WTC11 (cell line): ENCODE results near the gene FOXJ2. TPM values are rescaled to one million over a fixed set of nuclear protein-coding genes. Genes with fewer than 3 reads are reported as not detected.

Experiments used
- ATAC-seq: fragments of 200-7000 bp; cut with Tn5 transposase; 2 replicates; pipeline ENCODE4 v1.10.0; 2021; ENCODE audit warnings: mild to moderate bottlenecking, moderate library complexity
- CTCF ChIA-PET: fragments of 300-600 bp; sonication (Branson Sonifier 250); formaldehyde crosslinking; loops from one replicate; lab custom pipeline; 2021; ENCODE audit warnings: antibody characterized with exemption; lab: Charles Lee
- POLR2A ChIA-PET: fragments of 350-600 bp; sonication (Branson Sonifier 250); formaldehyde crosslinking; loops from one replicate; lab custom pipeline; 2021; ENCODE audit warnings: antibody characterized with exemption; lab: Charles Lee
- DNase-seq: peaks from one replicate; pipeline ENCODE4 v3.0.0; 2021; ENCODE audit warnings: low spot score
- H3K27ac Mint-ChIP-seq: 2 replicates; pipeline ENCODE4 v1.8.0; 2021; ENCODE audit warnings: mixed read lengths
- H3K27me3 Mint-ChIP-seq: 2 replicates; pipeline ENCODE4 v1.8.0; 2021; ENCODE audit warnings: low read depth, mild to moderate bottlenecking, moderate library complexity, mixed read lengths
- H3K36me3 Mint-ChIP-seq: 2 replicates; pipeline ENCODE4 v1.8.0; 2021; ENCODE audit warnings: mixed read lengths
- H3K4me1 Mint-ChIP-seq: 2 replicates; pipeline ENCODE4 v1.8.0; 2022; ENCODE audit warnings: mixed read lengths
- H3K4me3 Mint-ChIP-seq: 2 replicates; pipeline ENCODE4 v1.8.0; 2021; ENCODE audit warnings: mild to moderate bottlenecking, moderate library complexity, mixed read lengths
- H3K9me3 Mint-ChIP-seq: 2 replicates; pipeline ENCODE4 v1.8.0; 2021; ENCODE audit warnings: mixed read lengths
- GRHL2 ChIP-seq: fragments of 250-450 bp; sonication (Bioruptor Pico); IDR thresholded peaks from 2 replicates; pipeline ENCODE4 v1.8.0; 2022; ENCODE audit warnings: mild to moderate bottlenecking, moderate library complexity; ENCODE audit not compliant: insufficient replicate concordance, severe bottlenecking
- GTF2I ChIP-seq: fragments of 250-450 bp; sonication (Bioruptor Pico); conservative IDR thresholded peaks from 2 replicates; pipeline ENCODE4 v1.4.0; 2021; ENCODE audit warnings: mild to moderate bottlenecking
- PRRX2 ChIP-seq: fragments of 250-450 bp; sonication (Bioruptor Pico); IDR thresholded peaks from 2 replicates; pipeline ENCODE4 v1.8.0; 2021; ENCODE audit warnings: mild to moderate bottlenecking
- RELA ChIP-seq: sonication (generic); formaldehyde crosslinking; IDR thresholded peaks from 2 replicates; pipeline ENCODE4 v1.8.1; 2022; ENCODE audit warnings: missing genetic modification reagents, mild to moderate bottlenecking, borderline replicate concordance
- ZNF121 ChIP-seq: sonication (generic); formaldehyde crosslinking; IDR thresholded peaks from 2 replicates; pipeline ENCODE4 v1.8.0; 2023; ENCODE audit warnings: missing genetic modification reagents
- ZNF396 ChIP-seq: fragments of 250-450 bp; sonication (Bioruptor Pico); IDR thresholded peaks from 2 replicates; pipeline ENCODE4 v1.8.0; 2021; ENCODE audit warnings: mild to moderate bottlenecking, moderate library complexity, borderline replicate concordance
- ZNF671 ChIP-seq: fragments of 250-450 bp; sonication (Bioruptor Pico); IDR thresholded peaks from 2 replicates; pipeline ENCODE4 v1.8.0; 2021; ENCODE audit warnings: mild to moderate bottlenecking
- total RNA-seq: library from RNA; stranded (reverse); gene quantifications from 3 replicates; pipeline ENCODE4 v1.2.3, GENCODE V29; 2021
- TF ChIP-seq, protein P1 (sequence below): sonication (generic); formaldehyde crosslinking; IDR thresholded peaks from 2 replicates; pipeline ENCODE4 v1.8.0; 2022; ENCODE audit warnings: mild to moderate bottlenecking, missing genetic modification reagents
- TF ChIP-seq, protein P2 (sequence below): sonication (generic); formaldehyde crosslinking; IDR thresholded peaks from 2 replicates; pipeline ENCODE4 v1.8.0; 2022; ENCODE audit warnings: mild to moderate bottlenecking, missing genetic modification reagents
- TF ChIP-seq, protein P3 (sequence below): sonication (generic); formaldehyde crosslinking; IDR thresholded peaks from 2 replicates; pipeline ENCODE4 v1.8.0; 2022; ENCODE audit warnings: mild to moderate bottlenecking, missing genetic modification reagents
- TF ChIP-seq, protein P4 (sequence below): sonication (generic); formaldehyde crosslinking; IDR thresholded peaks from 2 replicates; pipeline ENCODE4 v1.8.0; 2023; ENCODE audit warnings: mild to moderate bottlenecking, missing genetic modification reagents
- TF ChIP-seq, protein P5 (sequence below): sonication (generic); formaldehyde crosslinking; IDR thresholded peaks from 2 replicates; pipeline ENCODE4 v1.8.1; 2022; ENCODE audit warnings: mild to moderate bottlenecking, moderate library complexity, missing genetic modification reagents
- TF ChIP-seq, protein P6 (sequence below): fragments of 250-450 bp; sonication (Bioruptor Pico); conservative IDR thresholded peaks from 2 replicates; pipeline ENCODE4 v1.9.0; 2021; ENCODE audit warnings: mild to moderate bottlenecking
- TF ChIP-seq, protein P7 (sequence below): sonication (generic); formaldehyde crosslinking; IDR thresholded peaks from 2 replicates; pipeline ENCODE4 v1.8.1; 2023; ENCODE audit warnings: mild to moderate bottlenecking, missing genetic modification reagents, moderate library complexity
- TF ChIP-seq, protein P8 (sequence below): sonication (generic); formaldehyde crosslinking; IDR thresholded peaks from 2 replicates; pipeline ENCODE4 v1.8.1; 2022; ENCODE audit warnings: low read depth, mild to moderate bottlenecking, moderate library complexity, missing genetic modification reagents, borderline replicate concordance
- TF ChIP-seq, protein P9 (sequence below): sonication (generic); formaldehyde crosslinking; IDR thresholded peaks from 2 replicates; pipeline ENCODE4 v1.8.1; 2023; ENCODE audit warnings: mild to moderate bottlenecking, missing genetic modification reagents

The FOXJ2 gene
- total RNA-seq, 1 experiment from 2014 or later, result 12.7 TPM

DNA sequence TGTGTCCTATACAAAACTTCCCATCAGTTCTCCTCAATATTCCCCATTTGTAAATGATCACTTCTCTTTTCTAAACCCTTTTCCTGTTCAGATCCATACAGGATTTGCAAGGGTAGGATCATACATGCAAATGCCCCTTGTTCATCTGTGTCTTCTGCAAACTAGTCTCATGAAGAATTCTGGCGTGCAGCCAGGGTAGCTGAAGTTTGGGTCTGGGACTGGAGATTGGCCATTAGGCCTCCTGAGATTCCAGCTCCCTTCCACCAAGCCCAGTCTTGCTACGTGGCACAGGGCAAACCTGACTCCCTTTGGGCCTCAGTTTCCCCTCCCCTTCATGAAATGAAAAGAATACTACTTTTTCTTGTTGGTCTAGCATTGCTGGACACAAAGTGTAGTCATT, 22.3 kb downstream of the FOXJ2 start:
- no peaks in the 10 kb centered on the region for H3K9me3 Mint-ChIP-seq
- TF ChIP-seq PRRX2 (no peak), ZNF396 (CRISPR knock-in tag) (no peak), RELA (CRISPR knock-in tag) (no peak), ZNF121 (CRISPR knock-in tag) (no peak), GRHL2 (CRISPR knock-in tag) (no peak), ZNF671 (CRISPR knock-in tag) (no peak), GTF2I (no peak)
- TF ChIP-seq, protein P1, sequence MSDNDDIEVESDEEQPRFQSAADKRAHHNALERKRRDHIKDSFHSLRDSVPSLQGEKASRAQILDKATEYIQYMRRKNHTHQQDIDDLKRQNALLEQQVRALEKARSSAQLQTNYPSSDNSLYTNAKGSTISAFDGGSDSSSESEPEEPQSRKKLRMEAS (CRISPR knock-in tag), result no peak
- TF ChIP-seq, protein P2, sequence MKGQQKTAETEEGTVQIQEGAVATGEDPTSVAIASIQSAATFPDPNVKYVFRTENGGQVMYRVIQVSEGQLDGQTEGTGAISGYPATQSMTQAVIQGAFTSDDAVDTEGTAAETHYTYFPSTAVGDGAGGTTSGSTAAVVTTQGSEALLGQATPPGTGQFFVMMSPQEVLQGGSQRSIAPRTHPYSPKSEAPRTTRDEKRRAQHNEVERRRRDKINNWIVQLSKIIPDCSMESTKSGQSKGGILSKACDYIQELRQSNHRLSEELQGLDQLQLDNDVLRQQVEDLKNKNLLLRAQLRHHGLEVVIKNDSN (CRISPR knock-in tag), result no peak
- TF ChIP-seq, protein P3, sequence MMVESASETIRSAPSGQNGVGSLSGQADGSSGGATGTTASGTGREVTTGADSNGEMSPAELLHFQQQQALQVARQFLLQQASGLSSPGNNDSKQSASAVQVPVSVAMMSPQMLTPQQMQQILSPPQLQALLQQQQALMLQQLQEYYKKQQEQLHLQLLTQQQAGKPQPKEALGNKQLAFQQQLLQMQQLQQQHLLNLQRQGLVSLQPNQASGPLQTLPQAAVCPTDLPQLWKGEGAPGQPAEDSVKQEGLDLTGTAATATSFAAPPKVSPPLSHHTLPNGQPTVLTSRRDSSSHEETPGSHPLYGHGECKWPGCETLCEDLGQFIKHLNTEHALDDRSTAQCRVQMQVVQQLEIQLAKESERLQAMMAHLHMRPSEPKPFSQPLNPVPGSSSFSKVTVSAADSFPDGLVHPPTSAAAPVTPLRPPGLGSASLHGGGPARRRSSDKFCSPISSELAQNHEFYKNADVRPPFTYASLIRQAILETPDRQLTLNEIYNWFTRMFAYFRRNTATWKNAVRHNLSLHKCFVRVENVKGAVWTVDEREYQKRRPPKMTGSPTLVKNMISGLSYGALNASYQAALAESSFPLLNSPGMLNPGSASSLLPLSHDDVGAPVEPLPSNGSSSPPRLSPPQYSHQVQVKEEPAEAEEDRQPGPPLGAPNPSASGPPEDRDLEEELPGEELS (CRISPR knock-in tag), result no peak
- TF ChIP-seq, protein P4, sequence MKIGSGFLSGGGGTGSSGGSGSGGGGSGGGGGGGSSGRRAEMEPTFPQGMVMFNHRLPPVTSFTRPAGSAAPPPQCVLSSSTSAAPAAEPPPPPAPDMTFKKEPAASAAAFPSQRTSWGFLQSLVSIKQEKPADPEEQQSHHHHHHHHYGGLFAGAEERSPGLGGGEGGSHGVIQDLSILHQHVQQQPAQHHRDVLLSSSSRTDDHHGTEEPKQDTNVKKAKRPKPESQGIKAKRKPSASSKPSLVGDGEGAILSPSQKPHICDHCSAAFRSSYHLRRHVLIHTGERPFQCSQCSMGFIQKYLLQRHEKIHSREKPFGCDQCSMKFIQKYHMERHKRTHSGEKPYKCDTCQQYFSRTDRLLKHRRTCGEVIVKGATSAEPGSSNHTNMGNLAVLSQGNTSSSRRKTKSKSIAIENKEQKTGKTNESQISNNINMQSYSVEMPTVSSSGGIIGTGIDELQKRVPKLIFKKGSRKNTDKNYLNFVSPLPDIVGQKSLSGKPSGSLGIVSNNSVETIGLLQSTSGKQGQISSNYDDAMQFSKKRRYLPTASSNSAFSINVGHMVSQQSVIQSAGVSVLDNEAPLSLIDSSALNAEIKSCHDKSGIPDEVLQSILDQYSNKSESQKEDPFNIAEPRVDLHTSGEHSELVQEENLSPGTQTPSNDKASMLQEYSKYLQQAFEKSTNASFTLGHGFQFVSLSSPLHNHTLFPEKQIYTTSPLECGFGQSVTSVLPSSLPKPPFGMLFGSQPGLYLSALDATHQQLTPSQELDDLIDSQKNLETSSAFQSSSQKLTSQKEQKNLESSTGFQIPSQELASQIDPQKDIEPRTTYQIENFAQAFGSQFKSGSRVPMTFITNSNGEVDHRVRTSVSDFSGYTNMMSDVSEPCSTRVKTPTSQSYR, result no peak
- TF ChIP-seq, protein P5, sequence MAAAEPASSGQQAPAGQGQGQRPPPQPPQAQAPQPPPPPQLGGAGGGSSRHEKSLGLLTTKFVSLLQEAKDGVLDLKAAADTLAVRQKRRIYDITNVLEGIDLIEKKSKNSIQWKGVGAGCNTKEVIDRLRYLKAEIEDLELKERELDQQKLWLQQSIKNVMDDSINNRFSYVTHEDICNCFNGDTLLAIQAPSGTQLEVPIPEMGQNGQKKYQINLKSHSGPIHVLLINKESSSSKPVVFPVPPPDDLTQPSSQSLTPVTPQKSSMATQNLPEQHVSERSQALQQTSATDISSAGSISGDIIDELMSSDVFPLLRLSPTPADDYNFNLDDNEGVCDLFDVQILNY (CRISPR knock-in tag), result no peak
- TF ChIP-seq, protein P6, sequence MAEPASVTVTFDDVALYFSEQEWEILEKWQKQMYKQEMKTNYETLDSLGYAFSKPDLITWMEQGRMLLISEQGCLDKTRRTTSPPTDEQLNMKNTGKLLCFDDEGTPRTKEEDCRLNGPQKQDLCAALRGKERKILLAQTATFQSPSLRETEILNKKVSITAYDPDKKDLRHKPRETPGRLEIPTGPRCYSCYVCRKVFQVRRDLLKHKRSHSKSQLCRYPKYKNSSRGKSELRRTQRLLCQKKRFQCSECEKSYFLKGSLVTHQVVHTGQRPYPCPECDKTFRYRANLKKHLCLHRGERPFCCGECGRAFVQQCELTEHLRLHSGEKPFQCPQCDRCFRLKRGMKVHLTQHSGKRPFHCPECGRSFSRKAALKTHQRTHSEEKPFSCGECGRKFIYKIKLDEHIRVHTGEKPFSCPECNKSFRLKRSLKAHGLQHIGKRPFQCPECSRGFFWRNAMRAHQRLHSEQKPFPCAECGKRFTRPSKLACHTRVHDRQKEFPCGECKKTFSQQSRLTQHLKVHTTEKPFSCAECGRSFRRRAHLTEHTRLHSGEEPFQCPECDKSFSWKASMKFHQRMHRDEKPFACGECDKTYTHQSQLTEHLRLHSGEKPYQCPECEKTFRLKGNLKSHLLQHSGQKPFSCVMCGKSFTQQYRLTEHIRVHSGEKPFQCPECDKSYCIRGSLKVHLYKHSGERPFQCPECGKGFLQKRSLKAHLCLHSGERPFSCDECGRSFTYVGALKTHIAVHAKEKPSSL (CRISPR knock-in tag), result no peak
- TF ChIP-seq, protein P7, sequence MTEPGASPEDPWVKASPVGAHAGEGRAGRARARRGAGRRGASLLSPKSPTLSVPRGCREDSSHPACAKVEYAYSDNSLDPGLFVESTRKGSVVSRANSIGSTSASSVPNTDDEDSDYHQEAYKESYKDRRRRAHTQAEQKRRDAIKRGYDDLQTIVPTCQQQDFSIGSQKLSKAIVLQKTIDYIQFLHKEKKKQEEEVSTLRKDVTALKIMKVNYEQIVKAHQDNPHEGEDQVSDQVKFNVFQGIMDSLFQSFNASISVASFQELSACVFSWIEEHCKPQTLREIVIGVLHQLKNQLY (CRISPR knock-in tag), result no peak
- TF ChIP-seq, protein P8, sequence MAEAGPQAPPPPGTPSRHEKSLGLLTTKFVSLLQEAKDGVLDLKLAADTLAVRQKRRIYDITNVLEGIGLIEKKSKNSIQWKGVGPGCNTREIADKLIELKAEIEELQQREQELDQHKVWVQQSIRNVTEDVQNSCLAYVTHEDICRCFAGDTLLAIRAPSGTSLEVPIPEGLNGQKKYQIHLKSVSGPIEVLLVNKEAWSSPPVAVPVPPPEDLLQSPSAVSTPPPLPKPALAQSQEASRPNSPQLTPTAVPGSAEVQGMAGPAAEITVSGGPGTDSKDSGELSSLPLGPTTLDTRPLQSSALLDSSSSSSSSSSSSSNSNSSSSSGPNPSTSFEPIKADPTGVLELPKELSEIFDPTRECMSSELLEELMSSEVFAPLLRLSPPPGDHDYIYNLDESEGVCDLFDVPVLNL, result no peak
- TF ChIP-seq, protein P9, sequence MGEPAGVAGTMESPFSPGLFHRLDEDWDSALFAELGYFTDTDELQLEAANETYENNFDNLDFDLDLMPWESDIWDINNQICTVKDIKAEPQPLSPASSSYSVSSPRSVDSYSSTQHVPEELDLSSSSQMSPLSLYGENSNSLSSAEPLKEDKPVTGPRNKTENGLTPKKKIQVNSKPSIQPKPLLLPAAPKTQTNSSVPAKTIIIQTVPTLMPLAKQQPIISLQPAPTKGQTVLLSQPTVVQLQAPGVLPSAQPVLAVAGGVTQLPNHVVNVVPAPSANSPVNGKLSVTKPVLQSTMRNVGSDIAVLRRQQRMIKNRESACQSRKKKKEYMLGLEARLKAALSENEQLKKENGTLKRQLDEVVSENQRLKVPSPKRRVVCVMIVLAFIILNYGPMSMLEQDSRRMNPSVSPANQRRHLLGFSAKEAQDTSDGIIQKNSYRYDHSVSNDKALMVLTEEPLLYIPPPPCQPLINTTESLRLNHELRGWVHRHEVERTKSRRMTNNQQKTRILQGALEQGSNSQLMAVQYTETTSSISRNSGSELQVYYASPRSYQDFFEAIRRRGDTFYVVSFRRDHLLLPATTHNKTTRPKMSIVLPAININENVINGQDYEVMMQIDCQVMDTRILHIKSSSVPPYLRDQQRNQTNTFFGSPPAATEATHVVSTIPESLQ (CRISPR knock-in tag), result no peak
- no peak for ATAC-seq
- peaks cover 18% of the 10 kb centered on the region for H3K36me3 Mint-ChIP-seq
- H3K27me3 Mint-ChIP-seq, result no peaks in the 10 kb centered on the region
- peaks cover 8% of the 10 kb centered on the region for H3K4me1 Mint-ChIP-seq
- H3K27ac Mint-ChIP-seq, result no peak overlapping the region
- no peak overlapping the region for H3K4me3 Mint-ChIP-seq
- CTCF ChIA-PET, result interaction anchor here (1.3 kb wide), 1 partner anchor 24 kb away, joined by 4 read pairs; no protein-coding TSS in a partner anchor
- POLR2A ChIA-PET, result no interaction called here
- no peak for DNase-seq
